ENCODE data around the gene PRKACB. TPM values are rescaled to one million over a fixed set of nuclear protein-coding genes. Genes with fewer than 3 reads are reported as not detected.

Gene PRKACB
- total RNA-seq, 2 experiments from 2014 or later = 93.6 to 111 TPM

DNA sequence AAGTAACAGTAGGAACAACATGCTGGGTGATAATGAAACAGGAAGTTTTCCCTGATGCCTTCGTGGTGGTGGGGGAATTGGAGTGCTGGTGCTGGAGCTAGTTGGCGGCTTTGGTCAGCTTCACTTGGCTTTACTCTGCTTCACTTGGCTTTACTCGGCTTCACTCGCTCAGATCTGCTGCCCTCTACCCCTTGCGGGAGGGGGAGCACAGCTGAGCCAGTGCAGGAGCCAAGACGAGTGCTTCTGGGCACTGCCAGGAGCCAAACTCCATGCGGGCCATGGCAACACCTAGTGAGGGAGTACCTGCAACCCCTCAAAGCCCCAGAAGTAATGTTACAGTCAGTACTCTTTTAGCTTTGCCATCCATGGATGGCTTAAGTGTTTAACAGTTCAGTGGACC lies 10.6 kb upstream of the PRKACB start:
- DNase-seq (no peak), ATAC-seq (ENCODE audit: low read depth) (no peak)
- H3K27me3 Mint-ChIP-seq = no peaks in the 10 kb centered on the region
- no peak overlapping the region for H3K27ac Mint-ChIP-seq
- POLR2A ChIA-PET = no interaction called here
- H3K4me1 Mint-ChIP-seq = peaks cover 12% of the 10 kb centered on the region
- no peaks in the 10 kb centered on the region for H3K9me3 Mint-ChIP-seq
- no peak overlapping the region for H3K4me3 Mint-ChIP-seq
- peaks cover 4% of the 10 kb centered on the region for H3K36me3 Mint-ChIP-seq

DNA sequence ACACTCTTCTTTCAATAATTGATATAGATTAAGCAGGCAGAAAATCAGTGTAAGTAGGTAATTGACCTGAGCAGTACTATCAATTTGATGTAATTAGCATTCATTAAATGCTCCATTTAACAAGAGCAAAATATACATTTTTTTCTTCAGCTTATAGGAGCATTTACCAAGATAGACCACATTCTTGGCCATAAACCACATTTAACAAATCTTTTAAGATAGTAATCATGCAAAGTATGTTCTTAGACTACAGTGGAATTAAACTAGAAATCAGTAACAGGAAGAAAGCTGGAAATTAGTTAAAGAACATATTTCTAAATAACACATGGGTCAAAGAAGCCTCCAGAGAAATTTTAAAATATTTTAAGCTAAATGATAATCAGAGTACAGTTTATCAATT lies 8.7 kb upstream of the PRKACB start:
- H3K4me3 Mint-ChIP-seq = no peak overlapping the region
- DNase-seq = no peak
- peaks cover 2% of the 10 kb centered on the region for H3K9me3 Mint-ChIP-seq
- H3K27me3 Mint-ChIP-seq = no peaks in the 10 kb centered on the region
- H3K27ac Mint-ChIP-seq = no peak overlapping the region
- H3K4me1 Mint-ChIP-seq = peaks cover 12% of the 10 kb centered on the region
- ATAC-seq (ENCODE audit: low read depth) = no peak
- POLR2A ChIA-PET = no interaction called here
- peaks cover 4% of the 10 kb centered on the region for H3K36me3 Mint-ChIP-seq

DNA sequence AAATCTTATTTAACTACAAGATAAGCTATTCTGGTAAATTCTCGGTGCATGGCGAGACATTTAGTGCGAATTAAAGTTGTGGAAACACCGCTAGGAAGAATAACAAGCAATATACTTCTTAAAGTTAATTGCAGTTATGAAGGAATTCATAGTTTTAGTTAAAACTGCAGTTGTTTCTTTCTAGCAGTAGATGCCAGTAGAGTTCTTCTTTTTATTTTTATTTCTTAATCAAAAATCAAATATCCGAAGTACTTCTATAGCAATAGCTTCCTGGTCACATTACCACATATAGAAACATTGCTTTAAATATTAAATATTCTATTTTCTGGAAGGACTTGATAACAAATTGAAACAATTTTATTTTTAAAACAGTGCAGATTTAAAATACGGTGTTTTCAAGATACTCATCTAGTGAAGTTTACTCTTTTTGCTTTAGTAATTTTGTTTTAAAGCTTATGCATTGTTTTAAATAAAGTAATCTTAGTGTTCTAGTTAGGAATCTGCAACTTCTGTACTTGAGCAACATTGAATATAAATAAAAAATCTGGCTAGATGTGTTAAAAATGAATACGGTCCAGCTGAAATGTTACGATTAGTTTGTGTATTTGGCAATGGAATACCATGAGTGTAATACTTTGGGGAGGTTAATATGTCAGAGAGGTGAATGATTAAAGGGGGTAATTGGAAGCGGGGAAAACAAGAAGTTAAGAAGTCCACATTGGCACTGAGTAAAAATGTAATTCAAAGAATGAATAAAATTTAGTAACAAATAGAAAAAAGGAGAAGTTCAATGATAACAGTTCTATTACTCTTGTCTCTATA lies 2.7 kb upstream of the PRKACB start:
- Mint-ChIP-seq H3K27me3 (no peaks in the 10 kb centered on the region), H3K4me3 (no peak overlapping the region), H3K4me1 (peaks cover 7% of the 10 kb centered on the region), H3K36me3 (peaks cover 6% of the 10 kb centered on the region), H3K27ac (no peak overlapping the region), H3K9me3 (peaks cover 2% of the 10 kb centered on the region)
- POLR2A ChIA-PET = no interaction called here
- no peak for DNase-seq
- no peak for ATAC-seq (ENCODE audit: low read depth)

DNA sequence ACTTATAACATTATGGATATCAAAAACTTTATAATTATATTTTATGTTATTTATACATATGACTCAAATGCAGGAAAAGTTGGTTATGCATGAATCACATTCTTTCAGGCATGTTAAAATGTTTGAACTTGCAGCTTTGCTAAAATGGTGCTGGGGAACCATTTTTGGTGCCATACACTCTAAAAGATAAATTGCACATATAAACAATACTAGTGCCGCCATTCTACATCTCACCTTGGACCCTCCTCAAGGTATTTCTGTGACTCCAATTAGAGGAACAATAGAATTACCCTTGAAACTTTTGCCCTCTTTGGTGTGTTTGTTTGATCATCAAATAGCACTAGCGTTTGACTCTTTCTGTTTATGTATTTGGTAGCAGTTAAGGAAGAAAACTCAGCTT lies 997 bp downstream of the PRKACB start:
- Mint-ChIP-seq H3K4me1 (peaks cover 17% of the 10 kb centered on the region), H3K27ac (peak overlapping the region; percentile 99), H3K9me3 (no peaks in the 10 kb centered on the region), H3K27me3 (no peaks in the 10 kb centered on the region), H3K4me3 (peak overlapping the region; percentile 98), H3K36me3 (peaks cover 10% of the 10 kb centered on the region)
- ATAC-seq (ENCODE audit: low read depth) (peak; percentile 43), DNase-seq (no peak)
- POLR2A ChIA-PET = interaction anchor here (1.0 to 3.8 kb wide), 8 partner anchors 19 to 428 kb away, joined by 3 to 44 read pairs (median 18); partner anchors contain the start of genes CTBS, GNG5, SAMD13 and SPATA1

DNA sequence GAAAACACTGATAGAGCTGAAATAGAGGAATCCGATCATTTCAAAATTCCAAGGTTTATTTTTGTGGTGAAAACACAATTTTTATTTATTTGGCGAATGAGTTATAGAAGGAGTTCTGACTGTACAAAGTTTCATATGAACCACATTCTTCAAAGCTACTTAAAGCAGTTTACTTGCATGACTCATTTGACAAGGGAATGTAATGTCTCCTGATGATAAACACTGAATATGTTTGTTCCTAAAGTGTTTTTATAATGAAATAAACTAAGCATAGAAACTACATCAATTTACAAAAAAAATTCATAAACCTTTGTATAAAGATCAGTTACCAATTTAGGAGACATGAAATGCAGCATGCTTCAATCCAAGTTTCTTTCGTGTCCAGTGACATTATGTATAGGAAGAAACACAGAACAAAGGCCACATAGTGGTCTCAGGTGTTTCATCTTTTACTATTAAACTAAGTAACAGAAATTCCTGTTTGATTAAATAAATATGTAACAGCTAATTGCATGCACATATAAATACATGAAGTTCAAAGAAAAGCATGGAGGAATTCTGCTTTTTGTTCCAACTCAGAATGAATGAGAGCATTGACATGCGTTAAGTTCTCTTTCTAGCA lies 2.5 kb downstream of the PRKACB start:
- ATAC-seq (ENCODE audit: low read depth) = no peak
- Mint-ChIP-seq H3K27me3 (no peaks in the 10 kb centered on the region), H3K4me3 (peak overlapping the region; percentile 98), H3K4me1 (peaks cover 18% of the 10 kb centered on the region), H3K27ac (peak overlapping the region; percentile 87), H3K9me3 (peaks cover 1% of the 10 kb centered on the region), H3K36me3 (peaks cover 18% of the 10 kb centered on the region)
- no peak for DNase-seq
- POLR2A ChIA-PET = interaction anchor here (0.6 to 3.6 kb wide), 3 partner anchors 156 to 360 kb away, joined by 3 to 31 read pairs (median 6); partner anchors contain the start of genes GNG5 and SPATA1

DNA sequence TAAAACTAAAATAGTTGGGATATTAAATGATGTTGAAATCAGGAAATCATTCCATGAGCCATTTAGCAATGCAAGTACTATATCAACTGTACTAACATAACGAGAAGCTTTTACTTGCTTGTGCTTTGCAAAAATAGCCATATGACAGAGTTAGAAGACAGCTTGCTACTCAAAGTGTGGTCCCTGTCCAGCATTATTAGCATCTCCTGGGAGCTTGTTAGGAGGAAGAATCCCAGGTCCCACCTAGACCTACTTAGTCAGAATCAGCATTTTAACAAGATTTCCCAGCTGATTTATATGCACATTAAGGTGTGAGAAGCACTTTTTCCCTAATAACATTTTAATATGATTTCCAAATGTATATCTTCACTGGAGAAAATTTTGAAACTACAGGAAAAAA lies 4.7 kb downstream of the PRKACB start:
- peaks cover 28% of the 10 kb centered on the region for H3K4me1 Mint-ChIP-seq
- POLR2A ChIA-PET = interaction anchor here (0.9 to 1.4 kb wide), 2 partner anchors 15 to 285 kb away, joined by 3 to 4 read pairs; no protein-coding TSS in a partner anchor
- peaks cover 4% of the 10 kb centered on the region for H3K9me3 Mint-ChIP-seq
- ATAC-seq (ENCODE audit: low read depth) (no peak), DNase-seq (no peak)
- peaks cover 29% of the 10 kb centered on the region for H3K36me3 Mint-ChIP-seq
- H3K27ac Mint-ChIP-seq = no peak overlapping the region
- no peaks in the 10 kb centered on the region for H3K27me3 Mint-ChIP-seq
- H3K4me3 Mint-ChIP-seq = no peak overlapping the region

DNA sequence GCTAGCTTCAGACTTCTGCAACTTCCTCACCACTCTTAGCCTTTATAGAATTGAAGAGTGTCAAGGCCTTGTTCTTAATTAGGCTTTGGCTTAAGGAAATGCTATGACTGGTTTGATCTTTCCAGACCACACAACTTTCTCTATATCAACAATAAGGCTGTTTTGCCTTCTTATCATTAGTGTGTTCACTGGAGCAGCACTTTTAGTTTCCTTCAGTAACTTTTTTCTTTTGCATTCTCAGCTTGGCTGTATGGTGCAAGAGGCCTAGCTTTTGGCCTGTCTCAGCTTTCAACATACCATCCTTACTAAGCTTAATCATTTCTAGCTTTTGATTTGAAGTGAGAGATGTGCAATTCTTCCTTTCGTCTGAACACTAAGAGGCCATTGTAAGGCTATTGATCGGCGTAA lies 8.6 kb downstream of the PRKACB start:
- ATAC-seq (ENCODE audit: low read depth) = peak; percentile 62
- no peaks in the 10 kb centered on the region for H3K27me3 Mint-ChIP-seq
- peaks cover 4% of the 10 kb centered on the region for H3K9me3 Mint-ChIP-seq
- POLR2A ChIA-PET = interaction anchor here (1.5 kb wide), 1 partner anchor 9 kb away, joined by 5 read pairs; the partner anchor contains the start of gene PRKACB
- H3K4me1 Mint-ChIP-seq = peaks cover 34% of the 10 kb centered on the region
- no peak overlapping the region for H3K4me3 Mint-ChIP-seq
- peaks cover 45% of the 10 kb centered on the region for H3K36me3 Mint-ChIP-seq
- no peak for DNase-seq
- peak overlapping the region; percentile 47 for H3K27ac Mint-ChIP-seq

DNA sequence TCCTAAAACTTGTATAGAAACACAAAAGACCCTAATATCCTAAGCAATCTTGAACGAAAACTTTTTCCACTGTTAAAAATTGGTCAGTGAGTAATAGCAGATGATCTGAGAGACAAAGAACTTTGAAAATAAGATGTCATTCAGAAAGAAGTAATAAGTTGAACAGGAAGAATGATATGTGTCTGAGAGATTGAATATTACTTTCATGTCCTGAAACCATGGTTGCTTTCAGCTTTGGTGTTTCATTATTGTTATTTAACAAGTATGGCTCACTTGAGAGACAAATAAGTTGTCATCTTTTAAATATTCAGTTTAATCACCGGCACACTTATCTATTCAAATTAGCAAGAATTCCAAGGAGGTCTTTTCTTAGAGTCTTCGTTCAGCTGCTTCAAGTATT lies 11.4 kb downstream of the PRKACB start:
- Mint-ChIP-seq H3K27ac (no peak overlapping the region), H3K27me3 (no peaks in the 10 kb centered on the region), H3K4me3 (no peak overlapping the region), H3K4me1 (peaks cover 35% of the 10 kb centered on the region), H3K9me3 (peaks cover 3% of the 10 kb centered on the region), H3K36me3 (peaks cover 48% of the 10 kb centered on the region)
- ATAC-seq (ENCODE audit: low read depth) (no peak), DNase-seq (no peak)
- POLR2A ChIA-PET = no interaction called here

DNA sequence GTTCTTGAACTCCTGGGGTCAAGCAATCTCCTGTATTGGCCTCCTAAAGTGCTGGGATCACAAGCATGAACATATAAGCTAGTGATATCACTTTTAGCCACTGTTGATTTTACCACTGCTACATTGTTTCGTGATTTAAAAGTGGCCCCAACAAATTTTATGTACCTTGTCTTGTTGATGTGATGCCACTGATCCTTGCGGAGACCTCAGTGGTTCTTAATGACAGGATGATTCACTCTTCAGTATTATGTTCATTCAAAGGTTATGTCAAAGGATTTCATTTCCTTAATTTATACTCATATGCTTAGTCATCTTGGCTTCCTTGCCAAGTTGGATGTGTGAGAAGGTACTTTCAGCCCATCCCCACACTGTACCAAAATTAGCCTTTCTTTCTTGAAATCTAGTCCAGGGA lies 12.1 kb downstream of the PRKACB start:
- Mint-ChIP-seq H3K9me3 (peaks cover 3% of the 10 kb centered on the region), H3K27ac (no peak overlapping the region), H3K4me1 (peaks cover 39% of the 10 kb centered on the region), H3K4me3 (no peak overlapping the region), H3K27me3 (no peaks in the 10 kb centered on the region), H3K36me3 (peaks cover 46% of the 10 kb centered on the region)
- no peak for DNase-seq
- peak; percentile 7 for ATAC-seq (ENCODE audit: low read depth)
- POLR2A ChIA-PET = no interaction called here

DNA sequence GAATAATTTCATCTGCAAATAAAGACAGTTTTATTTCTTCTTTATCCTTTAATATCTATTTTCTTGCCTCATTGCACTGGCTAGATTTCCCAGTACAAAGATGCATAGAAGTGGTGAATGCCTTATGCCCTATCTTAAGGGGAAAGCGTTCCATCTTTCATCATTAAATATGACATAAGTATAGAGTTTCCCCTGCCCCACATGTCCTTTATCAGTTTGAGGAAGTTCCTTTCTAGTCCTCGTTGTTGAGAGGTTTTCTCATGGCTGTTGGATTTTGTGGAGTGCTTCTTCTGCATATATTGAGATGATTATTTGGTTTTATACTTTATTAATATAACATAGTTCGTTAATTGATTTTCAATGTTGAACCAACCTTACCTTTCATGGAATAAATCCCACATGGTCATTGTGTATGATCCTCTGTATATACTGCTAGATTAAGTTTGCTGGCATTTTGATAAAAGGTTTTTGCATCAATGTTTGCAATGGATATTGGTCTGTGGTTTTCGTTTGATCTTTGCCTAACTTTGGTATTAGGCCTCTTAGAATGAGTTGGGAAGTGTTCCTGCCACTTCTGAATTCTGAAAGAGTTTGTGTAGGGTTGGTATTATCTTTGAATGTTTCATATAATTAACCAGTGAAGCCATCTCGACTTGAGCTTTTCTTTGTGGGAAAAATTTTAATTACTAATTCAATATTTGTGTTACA lies 15.6 kb downstream of the PRKACB start:
- Mint-ChIP-seq H3K36me3 (peaks cover 38% of the 10 kb centered on the region), H3K27me3 (no peaks in the 10 kb centered on the region), H3K9me3 (peaks cover 2% of the 10 kb centered on the region), H3K4me1 (peaks cover 43% of the 10 kb centered on the region), H3K4me3 (no peak overlapping the region), H3K27ac (no peak overlapping the region)
- ATAC-seq (ENCODE audit: low read depth) (no peak), DNase-seq (no peak)
- POLR2A ChIA-PET = no interaction called here

DNA sequence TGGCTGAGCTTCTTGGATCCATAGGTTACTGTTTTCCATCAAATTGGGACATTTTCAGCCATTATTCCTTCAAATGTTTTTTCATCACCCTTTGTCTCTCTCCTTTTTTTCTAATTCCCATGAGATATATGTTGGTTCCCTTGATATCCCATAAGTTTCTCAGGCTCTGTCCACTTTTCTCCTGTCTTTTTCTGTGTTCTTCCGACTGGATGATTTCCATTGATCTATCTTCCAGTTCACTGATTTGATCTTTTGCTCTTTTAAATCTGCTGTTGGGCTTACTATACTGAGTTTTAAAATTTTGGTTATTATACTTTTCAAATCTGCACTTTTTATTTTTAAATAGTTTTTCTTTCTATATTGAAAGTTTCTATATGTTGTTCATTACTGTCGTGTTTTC lies 18.2 kb downstream of the PRKACB start:
- no peak overlapping the region for H3K4me3 Mint-ChIP-seq

DNA sequence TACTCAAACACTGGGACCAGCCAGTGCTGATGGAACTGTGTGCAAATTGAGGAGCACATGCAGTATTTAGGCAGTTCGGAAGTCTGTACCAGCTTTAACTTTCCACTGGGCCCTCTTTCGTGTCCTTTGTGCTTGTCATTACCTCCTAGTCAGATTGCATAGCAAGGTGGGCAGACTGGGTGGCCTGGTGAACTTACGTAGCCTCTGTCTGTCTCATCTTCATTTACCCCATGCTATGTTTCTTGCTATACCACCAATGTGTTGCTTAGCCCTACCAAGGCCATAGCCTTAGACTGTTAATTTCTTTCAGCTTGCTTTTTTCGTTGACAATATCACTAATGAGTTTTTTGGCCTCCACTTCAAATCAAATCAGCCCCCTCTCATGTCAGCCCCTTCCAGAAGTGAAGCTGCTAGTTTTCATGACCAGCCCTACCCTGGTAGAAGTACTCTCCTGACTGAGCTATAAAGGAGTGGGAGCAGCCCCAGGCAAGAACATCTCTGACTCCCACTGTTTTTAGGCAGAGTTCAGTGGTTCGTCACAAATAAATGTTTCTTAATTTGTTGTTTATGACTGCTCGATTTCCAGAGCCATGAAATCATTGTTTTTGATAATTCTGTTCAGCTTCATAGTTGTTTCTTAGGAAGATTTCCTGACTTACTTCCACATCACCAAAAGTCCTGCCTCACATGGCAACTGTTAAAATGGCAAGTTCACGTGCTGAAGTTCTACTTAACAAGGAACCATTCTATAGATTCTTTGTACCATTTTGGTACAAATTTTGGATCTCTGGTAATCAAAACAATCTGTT lies 19.3 kb downstream of the PRKACB start:
- Mint-ChIP-seq H3K27ac (no peak overlapping the region), H3K9me3 (peaks cover 2% of the 10 kb centered on the region)

More for the DNA sequence above, 18.2 kb downstream of the PRKACB start:
- DNase-seq = no peak
- Mint-ChIP-seq H3K27me3 (no peaks in the 10 kb centered on the region), H3K36me3 (peaks cover 32% of the 10 kb centered on the region), H3K9me3 (peaks cover 2% of the 10 kb centered on the region), H3K27ac (no peak overlapping the region), H3K4me1 (peaks cover 42% of the 10 kb centered on the region)
- POLR2A ChIA-PET = no interaction called here
- no peak for ATAC-seq (ENCODE audit: low read depth)

More for the DNA sequence above, 19.3 kb downstream of the PRKACB start:
- Mint-ChIP-seq H3K27me3 (no peaks in the 10 kb centered on the region), H3K36me3 (peaks cover 26% of the 10 kb centered on the region), H3K4me3 (no peak overlapping the region), H3K4me1 (peaks cover 44% of the 10 kb centered on the region)
- POLR2A ChIA-PET = interaction anchor here (1.4 to 2.7 kb wide), 2 partner anchors 15 to 19 kb away, joined by 3 to 10 read pairs; partner anchors contain the start of gene PRKACB
- ATAC-seq (ENCODE audit: low read depth) (no peak), DNase-seq (no peak)

Measured in activated naive CD8-positive, alpha-beta T cell treated with anti-CD3 and anti-CD28 coated beads, Interleukin-2, amount 10 ng/mL, durations not matched to agents 7 days and 5 days (primary cell).